NOMO-1 treated with dmso at 0.1 percent for 144 hours (cell line): Measurements from ENCODE around the gene FAM229A.
A peak's percentile ranks its signal among the peaks of the same experiment; 100 is the strongest.

Experiments
- DNase-seq: peaks from one replicate; lab custom pipeline; 2025; ENCODE audit not compliant: unreplicated experiment; lab: John Stamatoyannopoulos, UW

FAM229A gene

DNA sequence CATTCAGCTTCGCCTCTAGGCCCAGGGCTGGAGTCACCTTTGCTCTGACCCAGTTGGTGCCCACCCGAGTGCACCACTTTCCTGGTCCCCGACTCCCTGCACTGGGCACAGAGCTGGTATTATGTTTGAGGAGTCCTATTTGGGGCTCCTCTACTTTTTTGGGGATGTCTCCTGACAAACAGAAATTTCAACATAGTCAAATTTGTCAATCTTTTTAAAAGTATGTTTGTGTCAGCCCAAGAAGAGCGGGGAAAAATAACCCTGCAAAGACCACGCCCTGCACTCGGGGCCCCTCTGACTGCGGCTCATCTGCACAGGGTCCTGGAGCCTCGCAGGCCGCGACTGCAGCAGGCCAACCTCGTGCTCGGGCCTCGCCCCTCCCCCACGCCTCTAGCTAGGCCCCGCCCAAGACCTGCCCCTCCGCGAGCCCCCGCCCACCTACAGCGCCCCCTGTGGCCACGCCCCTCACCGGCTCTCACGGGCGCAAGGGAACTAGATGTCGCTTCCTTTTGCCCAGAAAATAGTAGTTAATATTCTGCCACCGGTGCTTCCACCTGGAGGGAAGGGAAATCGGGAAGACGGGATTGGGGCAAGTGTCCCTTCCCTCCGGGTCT is 11.4 kb downstream of the FAM229A start:
- DNase-seq, result peak; percentile 74

DNA sequence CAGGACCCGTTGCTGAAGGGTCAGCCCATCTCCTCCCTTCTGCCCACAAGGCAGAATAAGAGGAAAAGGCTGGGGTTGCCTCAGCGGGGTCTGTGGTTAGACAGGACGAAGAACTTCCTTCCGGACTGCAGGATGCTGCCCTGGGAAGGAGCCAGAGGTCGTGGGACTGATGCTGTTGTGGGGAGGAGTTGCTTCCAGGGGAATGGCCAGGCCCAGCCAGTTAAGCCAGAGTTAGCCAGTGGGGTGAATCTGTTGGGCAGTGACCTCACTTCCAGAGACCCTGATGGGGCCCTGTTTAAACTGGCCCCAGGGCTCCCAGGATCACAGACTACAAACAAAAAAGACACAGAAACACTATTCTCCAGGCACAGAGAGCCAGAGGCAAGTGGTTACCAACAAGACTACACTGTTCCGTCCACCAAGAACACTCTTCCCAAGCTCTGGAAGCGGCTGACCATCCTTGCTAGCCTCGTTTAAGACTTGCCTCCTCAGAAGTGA is 13.0 kb downstream of the FAM229A start:
- no peak for DNase-seq

DNA sequence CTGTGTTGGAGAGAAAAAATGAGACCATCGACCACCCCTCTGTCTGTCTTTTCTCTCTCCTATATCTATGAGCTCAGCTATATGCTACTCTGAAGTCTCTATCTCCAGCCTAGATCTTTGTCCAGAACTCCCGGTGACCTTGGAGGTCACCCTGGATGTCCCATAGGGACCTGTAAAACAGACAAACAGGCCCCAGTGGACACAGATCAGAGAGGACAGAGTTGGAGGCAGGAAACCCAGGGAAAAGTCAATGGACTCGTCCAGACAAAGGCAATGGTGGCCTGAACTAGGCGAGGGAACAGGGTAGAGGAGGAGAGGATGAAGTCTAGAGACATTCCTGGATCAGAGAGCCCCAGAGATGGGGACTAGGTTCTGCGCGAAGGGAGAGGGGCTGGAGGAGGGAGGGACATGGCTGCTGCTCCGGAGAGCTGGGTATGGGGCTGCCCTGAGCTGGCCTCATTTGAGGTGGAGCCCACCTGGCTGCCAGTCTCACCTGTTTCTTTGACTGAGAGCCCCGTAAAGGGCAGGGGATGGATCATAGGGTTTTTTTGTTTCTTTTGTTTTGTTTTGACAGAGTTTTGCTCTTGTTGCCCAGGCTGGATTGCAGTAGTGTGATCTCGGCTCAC is 15.6 kb downstream of the FAM229A start:
- DNase-seq, result no peak

DNA sequence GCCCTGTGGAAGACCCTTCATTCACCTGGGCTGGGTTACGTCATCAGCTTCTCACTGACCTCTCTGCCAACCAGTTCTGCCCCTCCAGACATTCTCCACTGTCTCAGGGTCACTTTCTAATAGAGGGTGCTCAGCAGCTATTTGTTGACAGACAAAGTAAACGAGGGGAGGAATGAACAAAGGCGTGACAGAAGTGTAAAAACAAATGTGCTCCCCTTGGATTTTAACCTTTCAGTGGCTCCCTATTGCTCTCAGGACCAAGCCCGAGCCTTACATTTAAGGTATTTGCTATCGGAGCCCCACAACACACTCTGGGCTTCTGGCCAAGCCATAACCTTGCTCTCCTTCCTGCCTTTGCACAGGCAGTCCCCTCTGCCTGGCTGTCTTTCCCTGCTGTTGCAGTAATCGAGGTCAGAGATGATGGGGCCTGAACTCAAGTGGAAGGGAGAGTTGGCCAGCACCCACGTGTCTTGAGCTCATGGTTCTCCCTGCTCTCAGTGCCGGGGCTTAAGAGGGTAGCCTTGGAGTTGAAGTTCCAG is 16.9 kb downstream of the FAM229A start:
- no peak for DNase-seq

DNA sequence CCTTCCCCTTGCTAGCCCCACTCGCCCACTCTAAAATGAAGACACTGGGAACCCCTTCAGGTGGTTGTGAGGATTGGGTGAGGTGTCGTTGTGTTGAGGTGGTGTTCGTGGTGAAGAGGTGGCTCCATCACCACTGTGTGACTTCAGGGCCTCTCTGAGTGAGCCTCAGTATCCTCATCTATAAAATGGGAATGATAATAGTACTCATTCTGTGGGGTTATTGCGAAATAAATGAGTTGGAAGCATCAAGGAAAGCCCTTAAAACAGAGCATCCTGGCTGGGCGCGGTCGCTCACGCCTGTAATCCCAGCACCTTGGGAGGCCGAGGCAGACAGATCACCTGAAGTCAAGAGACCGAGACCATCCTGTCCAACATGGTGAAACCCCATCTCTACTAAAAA is 19.6 kb downstream of the FAM229A start:
- no peak for DNase-seq

DNA sequence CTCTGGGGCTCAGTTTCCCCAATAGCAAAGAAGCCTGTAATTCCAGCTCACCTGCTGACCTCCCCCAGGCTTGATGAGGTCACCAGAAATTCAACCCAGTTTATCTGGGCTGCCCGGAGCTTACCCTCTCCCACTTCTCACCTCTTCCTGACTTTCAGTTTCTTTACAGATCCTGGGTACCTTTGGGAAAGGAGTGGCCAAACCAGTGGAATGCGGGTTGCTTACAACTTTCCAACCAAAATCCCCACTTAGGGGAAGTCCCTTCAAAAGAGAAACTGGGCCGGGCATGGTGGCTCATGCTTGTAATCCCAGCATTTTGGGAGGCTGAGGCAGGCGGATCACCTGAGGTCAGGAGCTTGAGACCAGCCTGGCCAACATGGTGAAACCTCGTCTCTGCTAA is 20.3 kb downstream of the FAM229A start:
- DNase-seq, result no peak

DNA sequence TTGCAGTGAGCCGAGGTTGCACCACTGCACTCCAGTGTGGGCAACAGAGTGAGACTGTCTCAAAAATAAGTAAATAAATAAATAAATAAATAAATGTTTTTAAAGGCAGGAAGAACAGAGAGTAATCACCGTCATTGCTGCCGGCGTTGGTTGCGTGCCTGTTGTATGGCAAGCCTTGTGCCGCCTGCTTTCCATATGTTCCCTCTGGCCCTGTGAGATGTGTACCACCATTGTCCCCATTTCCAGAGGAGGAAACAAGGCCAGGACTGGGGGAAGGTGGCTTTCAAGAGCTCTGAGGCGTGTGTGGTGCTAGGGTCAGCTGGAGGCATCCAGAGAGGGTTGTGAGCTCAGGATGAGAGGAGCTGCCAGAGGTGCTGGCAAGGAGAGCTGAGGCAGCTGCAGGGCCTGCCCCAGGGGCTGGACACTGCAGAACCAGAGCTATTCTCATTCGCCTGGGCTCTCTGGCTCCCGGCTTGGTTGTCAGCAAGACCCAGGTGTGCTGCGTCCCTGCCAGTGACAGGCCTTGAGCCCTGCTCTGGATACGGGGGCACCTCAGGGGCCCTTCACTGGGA is 21.0 kb downstream of the FAM229A start:
- no peak for DNase-seq

DNA sequence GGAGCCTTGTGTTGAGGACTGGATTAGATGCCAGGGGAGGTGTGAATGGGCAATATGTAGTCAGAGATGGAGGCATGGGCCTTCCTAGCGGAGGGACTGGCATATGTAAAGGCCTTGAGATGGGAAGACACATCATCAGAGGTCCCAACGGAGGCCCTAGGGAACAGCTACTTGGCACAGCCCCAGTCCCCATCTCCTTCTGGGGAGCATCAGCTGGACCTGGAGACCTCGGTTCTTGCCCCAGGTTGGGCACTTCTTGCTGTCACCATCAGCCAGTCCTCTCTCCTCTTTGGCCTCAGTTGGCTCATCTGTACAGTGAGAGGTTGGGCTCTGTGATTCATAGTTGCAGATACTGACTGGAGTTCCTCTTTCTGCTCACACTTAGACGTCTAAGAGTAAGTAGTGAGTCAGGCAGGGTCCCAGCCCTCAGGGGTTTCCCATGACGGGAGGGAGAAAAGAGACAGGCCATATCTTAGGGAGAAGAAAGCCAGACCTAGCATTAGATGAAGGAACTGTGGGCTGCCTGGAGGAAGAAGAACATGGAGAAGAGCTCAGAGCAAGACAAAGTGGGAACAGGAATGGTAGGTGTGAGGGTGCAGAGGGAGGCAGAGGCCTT is 22.8 kb downstream of the FAM229A start:
- DNase-seq, result peak; percentile 59

DNA sequence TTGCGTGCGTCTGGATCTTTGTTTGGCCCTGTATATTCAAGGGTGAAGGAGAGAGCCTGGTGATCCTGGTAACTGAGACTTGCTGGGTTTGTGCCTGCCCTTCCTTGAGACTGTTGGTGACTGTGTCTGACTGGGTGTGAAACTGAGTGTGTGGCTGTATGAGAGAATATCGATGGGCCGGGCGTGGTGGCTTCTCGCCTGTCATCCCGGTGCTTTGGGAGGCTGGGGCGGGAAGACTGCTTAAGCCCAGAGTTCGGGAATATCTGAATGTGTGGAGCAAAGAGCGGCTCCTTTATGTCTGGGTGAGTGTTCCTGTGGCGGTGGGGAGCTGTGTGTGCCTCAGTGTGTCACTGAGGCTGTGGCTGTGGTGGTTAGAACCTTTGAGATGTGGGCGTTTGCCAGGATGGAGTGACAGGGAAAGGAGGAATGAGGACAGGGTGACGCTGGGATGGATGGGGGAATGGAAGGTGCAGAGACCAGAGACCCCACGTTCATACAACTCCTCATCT is 23.6 kb downstream of the FAM229A start:
- DNase-seq, result no peak

DNA sequence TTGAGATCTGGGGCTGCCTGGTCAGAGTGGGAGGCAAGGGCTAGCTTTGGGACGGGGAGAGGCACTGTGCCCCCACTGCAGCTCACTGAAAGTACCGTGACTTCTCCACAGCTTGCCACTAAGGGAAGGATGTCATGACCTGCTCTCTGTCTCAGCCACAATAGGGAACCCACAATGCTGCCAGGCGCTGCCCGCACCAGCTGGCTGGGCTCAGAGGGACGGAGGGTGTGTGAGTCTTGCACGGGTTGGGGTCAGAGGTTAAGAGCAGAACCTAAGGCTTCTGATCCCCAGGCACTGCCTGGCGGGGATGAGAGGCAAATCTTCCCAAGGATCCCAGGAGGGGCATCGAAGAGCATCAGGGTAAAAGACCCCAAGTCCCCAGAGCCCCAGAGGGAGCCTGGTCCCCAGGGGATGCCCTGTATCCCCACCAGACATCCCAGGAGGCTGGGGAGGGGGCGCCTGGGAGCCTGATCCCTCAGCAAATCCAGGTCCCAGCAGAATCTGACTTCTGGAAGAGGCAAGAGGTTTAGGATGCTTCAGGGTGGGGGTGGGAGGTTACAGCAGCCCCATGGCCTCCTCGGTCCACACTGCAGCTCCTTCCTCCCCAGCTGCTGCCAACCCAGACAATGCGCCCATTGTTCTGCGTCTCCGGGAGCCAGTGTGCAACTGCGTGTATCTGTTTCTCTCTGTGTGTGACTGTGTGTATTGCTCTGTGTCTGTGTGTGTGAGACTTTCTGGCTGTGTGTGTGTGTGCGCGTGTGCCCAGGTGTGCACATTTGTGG is 24.2 kb downstream of the FAM229A start:
- peak; percentile 30 for DNase-seq

DNA sequence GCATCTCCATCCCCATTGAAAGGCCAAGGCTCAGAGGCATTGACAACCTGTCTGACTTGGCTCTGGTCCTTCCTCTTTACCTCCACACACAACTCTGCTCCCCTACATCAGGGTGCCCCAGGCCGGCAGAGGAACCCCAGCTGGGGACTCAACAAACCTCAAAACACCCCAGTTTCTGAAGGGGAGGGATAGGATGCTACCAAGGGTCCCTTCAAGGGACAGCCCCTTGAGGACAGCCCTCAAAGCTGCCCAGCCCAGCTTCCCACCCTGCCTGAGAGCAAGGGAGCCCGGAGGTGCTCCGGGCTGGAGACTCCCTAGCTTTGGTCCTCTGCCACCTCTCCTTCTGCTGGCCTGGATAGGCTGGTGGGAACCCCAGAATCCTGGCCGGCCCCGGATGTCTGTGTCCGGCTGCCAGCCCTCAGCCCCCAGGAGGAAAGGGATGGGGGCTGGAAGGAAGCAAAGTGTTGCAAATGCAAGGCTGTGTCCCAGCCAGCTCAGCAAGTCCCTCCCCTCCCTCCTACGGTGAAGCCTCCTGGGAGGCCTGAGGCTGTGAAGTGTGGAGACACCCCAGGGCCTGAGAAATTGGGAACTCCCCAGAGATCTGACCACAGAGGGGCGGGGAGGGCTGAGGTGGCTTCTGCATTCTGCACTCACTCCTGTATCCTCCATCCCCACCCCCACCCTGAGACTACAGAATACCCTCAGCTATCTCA is 25.2 kb downstream of the FAM229A start:
- peak; percentile 43 for DNase-seq

DNA sequence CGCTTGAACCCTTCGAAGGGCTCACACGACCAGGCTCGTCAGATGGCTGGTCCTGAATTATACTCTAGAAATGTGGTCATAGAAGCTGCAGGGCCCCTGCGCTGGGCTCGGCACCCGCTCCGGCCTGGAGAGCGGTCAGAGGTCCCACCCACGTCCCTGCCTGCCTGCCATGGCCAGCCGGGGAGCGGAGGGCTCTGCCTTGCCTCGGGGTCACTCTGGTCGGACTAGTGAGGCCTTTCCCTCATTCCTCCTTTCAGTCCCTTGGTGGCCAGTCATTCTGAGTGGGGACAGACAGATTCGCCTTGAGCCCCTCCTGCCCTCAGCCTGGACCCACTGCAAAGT is 25.7 kb downstream of the FAM229A start:
- DNase-seq, result no peak

DNA sequence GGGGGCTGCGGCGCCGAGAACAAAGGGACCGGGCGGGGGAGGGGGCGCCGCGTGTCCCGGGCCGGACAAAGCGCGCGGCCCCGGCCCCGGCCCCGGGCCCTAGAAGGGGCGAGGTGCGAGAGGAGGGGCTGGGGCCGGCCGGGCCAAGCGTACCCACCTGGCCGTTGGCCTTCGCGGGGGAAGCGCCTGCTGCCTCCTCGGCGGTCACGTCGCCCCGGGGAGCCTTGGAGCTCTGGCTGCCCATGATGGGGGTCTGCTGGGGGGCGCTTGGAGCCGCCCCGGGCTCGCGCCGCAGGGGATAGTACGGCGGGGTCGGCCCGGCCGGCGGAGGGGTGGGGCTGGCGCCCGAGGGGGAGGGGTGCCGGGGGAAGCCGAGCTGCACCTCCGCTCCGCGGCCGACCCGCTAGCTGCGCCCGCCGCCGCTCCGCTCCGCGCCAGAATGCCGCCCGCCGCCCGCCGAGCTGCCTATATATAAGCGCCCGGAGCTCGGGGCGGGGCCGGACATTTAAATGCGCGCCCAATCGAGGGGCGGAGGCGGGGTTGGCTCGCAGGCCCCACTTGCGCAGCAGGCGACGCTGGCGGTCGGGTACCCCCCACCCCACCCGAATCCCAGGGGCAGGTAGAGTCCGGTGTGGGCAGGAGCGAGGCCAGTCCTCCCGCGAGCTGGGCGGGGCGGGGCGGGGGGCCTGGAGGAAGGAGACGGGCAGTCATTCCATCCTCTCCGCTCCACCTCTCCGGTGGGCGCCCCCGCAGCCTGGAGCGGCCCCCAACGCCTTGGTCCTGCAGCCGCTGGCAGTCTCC is 26.3 kb downstream of the FAM229A start, which contains the start of gene MARCKSL1:
Gene MARCKSL1, minus strand, starts transcription at position 444 of the 801 bp plus-strand sequence. Its CDS starts 200 bp downstream, at position 244.
- DNase-seq, result no peak

DNA sequence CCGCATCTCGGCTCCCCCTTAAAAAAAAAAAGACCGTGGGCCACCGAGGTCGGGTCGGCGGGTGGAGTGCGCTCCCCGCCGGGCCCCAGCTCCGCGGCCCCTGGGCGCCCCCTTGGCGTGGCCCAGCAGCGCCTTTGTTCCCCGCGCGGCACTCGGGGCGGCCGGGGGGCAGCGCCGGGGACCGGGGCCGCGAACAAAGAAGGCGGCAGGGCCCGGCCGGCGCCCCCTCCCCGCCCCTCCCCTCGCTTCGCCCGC is 26.8 kb downstream of the FAM229A start:
- DNase-seq, result no peak

DNA sequence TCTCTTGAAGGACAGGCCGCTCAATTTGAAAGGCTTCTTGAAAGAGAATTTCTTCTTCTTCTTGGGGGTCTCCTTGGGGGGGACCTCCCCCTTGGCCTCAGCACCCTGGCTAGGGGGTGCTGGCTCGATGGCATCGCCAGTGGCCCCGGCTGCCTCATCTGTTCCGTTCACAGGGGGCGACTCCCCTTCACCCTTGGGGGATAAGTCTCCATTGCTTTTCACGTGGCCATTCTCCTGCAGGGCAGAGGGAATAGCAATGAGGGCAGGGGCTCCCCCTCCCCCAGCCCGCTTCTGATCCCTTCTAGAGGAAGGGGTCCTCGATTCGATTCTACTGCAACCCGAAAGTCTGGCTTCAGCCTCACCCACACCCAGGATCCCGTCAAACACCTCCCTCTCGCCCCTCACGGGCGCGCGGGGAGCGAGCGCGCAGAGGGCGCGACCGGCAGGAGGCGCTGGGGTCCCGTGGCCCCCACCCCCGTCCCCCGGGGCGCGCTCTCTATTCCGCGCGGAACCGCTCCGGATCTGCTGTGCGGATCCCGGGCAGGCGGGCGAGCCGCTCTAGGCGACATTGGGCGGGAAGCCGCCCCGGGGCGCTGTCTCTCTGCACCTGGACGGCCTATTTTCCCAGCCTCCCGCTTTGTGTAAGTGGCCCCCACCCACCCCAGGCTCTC is 27.3 kb downstream of the FAM229A start:
- DNase-seq, result no peak

DNA sequence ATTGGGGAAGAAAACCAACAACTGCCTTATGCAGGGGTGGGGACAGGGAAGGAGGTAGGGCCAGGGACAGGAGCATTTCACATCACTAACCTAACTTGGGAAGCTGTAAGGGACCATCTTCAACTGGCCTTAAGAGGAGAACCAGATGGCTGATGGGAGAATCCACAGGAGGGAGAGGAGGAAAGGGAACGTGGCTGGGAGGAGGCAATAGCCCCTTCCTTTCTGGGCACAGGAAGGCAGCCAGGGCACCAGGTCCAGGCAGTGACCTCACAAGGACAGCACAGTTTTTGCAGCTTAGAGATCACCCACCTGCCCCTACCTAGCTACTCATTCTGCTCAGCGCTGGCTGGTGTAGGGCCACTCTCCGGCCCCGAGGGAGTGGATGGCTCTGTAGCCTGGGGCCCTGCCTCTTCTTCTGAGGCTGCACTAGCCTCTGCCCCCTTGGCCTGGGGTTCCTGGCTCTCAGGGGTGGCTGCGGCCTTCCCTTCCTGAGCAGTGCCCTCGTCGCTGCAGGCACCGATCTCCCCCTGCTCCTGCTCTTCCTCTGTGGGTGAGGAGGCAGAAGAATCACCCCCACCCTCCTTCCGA is 27.9 kb downstream of the FAM229A start:
- DNase-seq, result no peak

DNA sequence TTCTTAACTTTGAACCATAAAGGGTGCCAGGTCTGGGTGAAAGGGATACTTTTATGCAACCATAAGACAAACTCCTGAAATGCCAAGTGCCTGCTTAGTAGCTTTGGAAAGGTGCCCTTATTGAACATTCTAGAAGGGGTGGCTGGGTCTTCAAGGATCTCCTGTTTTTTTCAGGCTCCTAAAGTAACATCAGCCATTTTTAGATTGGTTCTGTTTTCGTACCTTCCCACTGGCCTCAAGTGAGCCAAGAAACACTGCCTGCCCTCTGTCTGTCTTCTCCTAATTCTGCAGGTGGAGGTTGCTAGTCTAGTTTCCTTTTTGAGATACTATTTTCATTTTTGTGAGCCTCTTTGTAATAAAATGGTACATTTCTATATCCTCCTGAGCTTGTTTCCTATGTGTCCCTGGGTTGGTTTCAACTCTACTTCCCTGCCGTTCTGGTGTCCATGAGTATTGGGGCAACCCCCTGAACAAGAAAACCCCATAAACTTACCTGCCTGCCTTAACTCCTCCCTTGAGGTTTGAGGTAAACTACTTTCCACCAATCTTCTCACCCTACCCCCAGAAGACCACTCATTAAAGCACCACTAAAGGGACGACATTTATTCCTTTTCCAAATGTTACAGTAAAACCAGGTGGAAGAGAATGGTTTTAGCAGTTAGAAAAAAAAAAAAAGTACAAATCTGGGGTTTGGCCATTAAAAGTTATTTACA is 28.9 kb downstream of the FAM229A start:
- DNase-seq, result no peak
